OCI-LY3 (cell line): ENCODE data around the gene GPR142.

Source experiments
- EZH2phosphoT487 ChIP-seq: fragments of 200-600 bp; shearing (Covaris generic); IDR thresholded peaks from 2 replicates; pipeline ENCODE4 v1.6.1; 2018; ENCODE audit warnings: antibody characterized with exemption, mixed run types, low read depth
- TF ChIP-seq, protein P1 (sequence below): fragments of 200-600, 300-600 bp; sonication (generic); IDR thresholded peaks from 2 replicates; pipeline ENCODE4 v1.5.1; 2014; ENCODE audit warnings: antibody characterized with exemption, low read length, low read depth

DNA sequence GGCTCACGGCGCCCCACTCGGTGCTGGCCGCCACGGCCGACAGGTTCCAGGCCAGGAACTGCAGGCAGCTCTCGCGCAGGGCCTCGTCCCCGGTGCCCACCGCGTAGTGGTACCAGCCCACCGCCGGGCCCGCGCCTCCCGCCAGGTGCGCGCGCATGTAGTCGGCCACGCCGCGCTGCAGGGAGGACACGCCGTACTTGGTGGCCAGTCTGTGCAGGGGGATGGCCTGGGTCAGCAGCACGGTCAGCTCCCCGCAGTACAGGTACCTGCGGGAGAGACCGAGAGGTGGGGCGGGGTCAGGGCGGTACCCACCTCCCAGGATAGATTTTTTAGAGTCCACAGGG, 9.9 kb upstream of the GPR142 start:
- TF ChIP-seq, protein P1, sequence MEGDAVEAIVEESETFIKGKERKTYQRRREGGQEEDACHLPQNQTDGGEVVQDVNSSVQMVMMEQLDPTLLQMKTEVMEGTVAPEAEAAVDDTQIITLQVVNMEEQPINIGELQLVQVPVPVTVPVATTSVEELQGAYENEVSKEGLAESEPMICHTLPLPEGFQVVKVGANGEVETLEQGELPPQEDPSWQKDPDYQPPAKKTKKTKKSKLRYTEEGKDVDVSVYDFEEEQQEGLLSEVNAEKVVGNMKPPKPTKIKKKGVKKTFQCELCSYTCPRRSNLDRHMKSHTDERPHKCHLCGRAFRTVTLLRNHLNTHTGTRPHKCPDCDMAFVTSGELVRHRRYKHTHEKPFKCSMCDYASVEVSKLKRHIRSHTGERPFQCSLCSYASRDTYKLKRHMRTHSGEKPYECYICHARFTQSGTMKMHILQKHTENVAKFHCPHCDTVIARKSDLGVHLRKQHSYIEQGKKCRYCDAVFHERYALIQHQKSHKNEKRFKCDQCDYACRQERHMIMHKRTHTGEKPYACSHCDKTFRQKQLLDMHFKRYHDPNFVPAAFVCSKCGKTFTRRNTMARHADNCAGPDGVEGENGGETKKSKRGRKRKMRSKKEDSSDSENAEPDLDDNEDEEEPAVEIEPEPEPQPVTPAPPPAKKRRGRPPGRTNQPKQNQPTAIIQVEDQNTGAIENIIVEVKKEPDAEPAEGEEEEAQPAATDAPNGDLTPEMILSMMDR = no peak
- TF ChIP-seq EZH2phosphoT487 = no peak
